ENCODE data around the gene ELK4. TPM values are rescaled to one million over a fixed set of nuclear protein-coding genes. Genes with fewer than 3 reads are reported as not detected.

Gene ELK4
- total and polyA plus RNA-seq, 8 donors = 3.5 to 38.7 (median 11.7) TPM

GRCh38 chr1:205567716-205568115 is 64.1 kb downstream of the ELK4 start:
- Histone ChIP-seq H3K9me3 (peaks cover 0 to under 1% (median 0%) of the 10 kb centered on the region in 4 donors), H3K27ac (peak overlapping the region; percentile 56 to 85 (median 74)), H3K27me3 (peaks cover 0 to 73% (median 24%) of the 10 kb centered on the region in 3 donors), H3K36me3 (no peaks in the 10 kb centered on the region), H3K4me3 (no peak overlapping the region), H3K4me1 (peaks cover 22 to 63% (median 35%) of the 10 kb centered on the region in 4 donors)
- 82 to 91% (median 89%) methylated on average over 6 of the region's 6 CpGs for WGBS, 5 donors
- intact Hi-C loops (cut with DNase I; ENCODE audit: low total_unique reads) = no loop called here
- no peak for TF ChIP-seq POLR2A (IDR thresholded peaks at IDR 0.05)
- TF ChIP-seq EP300 (IDR thresholded peaks at IDR 0.05) = no peak
- no peak for TF ChIP-seq CTCF (IDR thresholded peaks at IDR 0.05)
- no peak for TF ChIP-seq POLR2AphosphoS5 (IDR thresholded peaks at IDR 0.05)
- DNase-seq = peak; percentile 17 to 24

GRCh38 chr1:205565799-205566198 is 66.0 kb downstream of the ELK4 start:
- intact Hi-C loops (cut with DNase I; ENCODE audit: low total_unique reads) = no loop called here
- peaks cover 0 to 14% (median 13%) of the 10 kb centered on the region in 4 donors for H3K9me3 ChIP-seq
- peaks cover 0 to 63% (median 24%) of the 10 kb centered on the region in 3 donors for H3K27me3 ChIP-seq
- H3K4me1 ChIP-seq = peaks cover 22 to 63% (median 34%) of the 10 kb centered on the region in 4 donors
- TF ChIP-seq POLR2AphosphoS5 (IDR thresholded peaks at IDR 0.05) = peak in 2 of 3 donors; percentile 68 to 82
- TF ChIP-seq CTCF (IDR thresholded peaks at IDR 0.05) = no peak
- peak; percentile 64 to 88 for DNase-seq
- peak overlapping the region; percentile 73 to 85 (median 80) for H3K27ac ChIP-seq
- no peaks in the 10 kb centered on the region for H3K36me3 ChIP-seq
- no peak overlapping the region for H3K4me3 ChIP-seq
- 30 to 57% (median 34%) methylated on average over 3 of the region's 3 CpGs for WGBS, 5 donors

GRCh38 chr1:205563927-205564441 is 67.8 kb downstream of the ELK4 start:
- H3K4me1 ChIP-seq = peaks cover 16 to 46% (median 24%) of the 10 kb centered on the region in 4 donors
- 24 to 42% (median 26%) methylated on average over 5 of the region's 5 CpGs for WGBS, 5 donors
- peak overlapping the region; percentile 19 to 85 (median 79) for H3K27ac ChIP-seq
- H3K9me3 ChIP-seq = peaks cover 0 to 18% (median 14%) of the 10 kb centered on the region in 4 donors
- TF ChIP-seq POLR2AphosphoS5 (IDR thresholded peaks at IDR 0.05) (peak in 2 of 3 donors; percentile 29 to 74), CTCF (IDR thresholded peaks at IDR 0.05) (no peak), EP300 (IDR thresholded peaks at IDR 0.05) (no peak)
- H3K4me3 ChIP-seq = no peak overlapping the region
- intact Hi-C loops (cut with DNase I; ENCODE audit: low total_unique reads) = no loop called here
- no peaks in the 10 kb centered on the region for H3K36me3 ChIP-seq
- peak; percentile 55 to 82 for DNase-seq
- H3K27me3 ChIP-seq = peaks cover 0 to 49% (median 13%) of the 10 kb centered on the region in 3 donors

- peaks cover 5 to 28% (median 13%) of the 10 kb centered on the region in 4 donors for H3K4me1 ChIP-seq
- no peak overlapping the region for H3K27ac ChIP-seq
- TF ChIP-seq CTCF (IDR thresholded peaks at IDR 0.05) (no peak), POLR2A (IDR thresholded peaks at IDR 0.05) (no peak), EP300 (IDR thresholded peaks at IDR 0.05) (no peak), POLR2AphosphoS5 (IDR thresholded peaks at IDR 0.05) (no peak)
- H3K9me3 ChIP-seq = peaks cover 0 to 18% (median 14%) of the 10 kb centered on the region in 4 donors
- WGBS, 5 donors = 91 to 99% (median 94%) methylated on average over 1 of the region's 1 CpG
- H3K27me3 ChIP-seq = peaks cover 0 to 26% (median 0%) of the 10 kb centered on the region in 3 donors
- no peak for DNase-seq
- no peak overlapping the region for H3K4me3 ChIP-seq
- intact Hi-C loops (cut with DNase I; ENCODE audit: low total_unique reads) = no loop called here
- H3K36me3 ChIP-seq = no peaks in the 10 kb centered on the region
Observed at GRCh38 chr1:205561501-205562203, 70.2 kb downstream of the ELK4 start.

Small RNA genes within 50 kb of the gene (small RNA-seq; reads per million reads assigned to genes)
- gene RNU2-19P (0 reads per million in 4 donors), gene RNU6-418P (0 reads per million in 4 donors)

Other genes with a start within 250 kb of the ELK4 start
- not detected for gene LEMD1, start 210.0 kb downstream of the ELK4 start, total RNA-seq
- 1 to 10 TPM in 2 of 3 donors, under 1 TPM in 1; 0.95 to 3.7 (median 1.7) TPM for gene LEMD1, start 210.0 kb downstream of the ELK4 start, polyA plus RNA-seq
- gene BLACAT1, start 176.0 kb downstream of the ELK4 start, total RNA-seq = under 1 TPM in 1 of 5 donors, not detected in 4; 0.37 TPM
- under 1 TPM in 1 of 3 donors, not detected in 2; 0.43 TPM for gene BLACAT1, start 176.0 kb downstream of the ELK4 start, polyA plus RNA-seq
- 100 to 1,000 TPM in 1 of 5 donors, 10 to 100 TPM in 3, 1 to 10 TPM in 1; 3.7 to 174 (median 57.2) TPM for gene CDK18, start 127.3 kb downstream of the ELK4 start, total RNA-seq
- gene CDK18, start 127.3 kb downstream of the ELK4 start, polyA plus RNA-seq = 10 to 100 TPM; 17.2 to 34.8 (median 22.0) TPM
- 10 to 100 TPM in 3 of 5 donors, 1 to 10 TPM in 2; 4.5 to 30.1 (median 21.4) TPM for gene SLC45A3, start 48.5 kb upstream of the ELK4 start, total RNA-seq
- 1 to 10 TPM; 1.6 to 8.2 (median 3.8) TPM for gene SLC45A3, start 48.5 kb upstream of the ELK4 start, polyA plus RNA-seq
- 100 to 1,000 TPM in 2 of 5 donors, 10 to 100 TPM in 3; 35.6 to 330 (median 59.1) TPM for gene NUCKS1, start 118.2 kb upstream of the ELK4 start, total RNA-seq
- 10 to 100 TPM; 28.0 to 44.3 (median 38.8) TPM for gene NUCKS1, start 118.2 kb upstream of the ELK4 start, polyA plus RNA-seq
- gene RAB29, start 143.5 kb upstream of the ELK4 start, total RNA-seq = 10 to 100 TPM in 3 of 5 donors, 1 to 10 TPM in 2; 4.7 to 38.4 (median 11.3) TPM
- gene RAB29, start 143.5 kb upstream of the ELK4 start, polyA plus RNA-seq = 10 to 100 TPM in 2 of 3 donors, 1 to 10 TPM in 1; 5.2 to 15.1 (median 11.8) TPM
- 10 to 100 TPM in 4 of 5 donors, 1 to 10 TPM in 1; 9.0 to 46.2 (median 24.4) TPM for gene SLC41A1, start 181.2 kb upstream of the ELK4 start, total RNA-seq
- 10 to 100 TPM in 1 of 3 donors, 1 to 10 TPM in 2; 8.2 to 13.2 (median 9.0) TPM for gene SLC41A1, start 181.2 kb upstream of the ELK4 start, polyA plus RNA-seq
- 10 to 100 TPM in 1 of 5 donors, 1 to 10 TPM in 3, not detected in 1; 1.2 to 12.3 (median 3.1) TPM for gene PM20D1, start 218.1 kb upstream of the ELK4 start, total RNA-seq
- gene PM20D1, start 218.1 kb upstream of the ELK4 start, polyA plus RNA-seq = 1 to 10 TPM in 1 of 3 donors, under 1 TPM in 1, not detected in 1; 0.45 to 3.6 TPM